ENCODE data around the gene SARDH.

The SARDH gene

DNA sequence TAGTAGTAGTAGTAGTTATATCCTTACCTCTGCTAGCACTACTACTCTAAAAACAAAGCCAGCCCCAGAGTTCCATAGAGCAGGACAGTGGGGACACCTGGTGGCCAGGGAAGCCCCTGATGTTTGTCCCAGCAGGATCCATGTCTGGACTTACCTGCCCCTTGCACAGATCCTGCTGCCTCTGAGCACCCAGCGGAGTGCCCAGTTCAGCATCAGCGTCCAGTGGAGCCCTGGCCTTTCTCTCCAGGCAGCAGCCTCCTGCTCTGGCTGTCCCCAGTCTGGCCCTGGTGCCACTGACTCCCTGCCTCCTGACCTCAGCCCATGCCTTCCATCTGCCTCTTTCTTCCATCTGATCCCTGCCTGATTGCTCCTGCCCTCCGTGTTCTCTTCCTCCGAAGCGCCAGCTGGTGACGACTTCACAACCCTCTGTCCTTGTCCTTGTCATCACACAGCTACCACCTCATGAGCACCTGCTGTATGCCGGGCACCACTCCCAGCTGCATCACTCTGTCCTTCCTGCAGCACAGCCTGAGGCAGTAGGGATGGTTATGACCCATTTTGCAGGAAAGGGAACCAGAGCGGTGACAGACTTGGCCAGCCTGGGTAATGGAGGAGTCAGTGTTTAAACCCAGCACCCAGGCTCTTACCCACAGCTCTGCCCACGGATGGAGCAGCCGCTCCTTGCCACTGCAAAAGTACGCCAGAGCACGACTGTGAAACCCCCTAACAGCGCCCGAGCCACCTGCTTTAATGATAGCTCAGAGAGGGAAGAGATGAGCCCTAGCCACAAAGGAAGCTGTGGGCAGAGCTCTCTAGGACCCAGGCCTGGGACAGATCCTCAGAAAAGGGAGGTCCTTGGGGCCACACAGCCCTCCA is 11.5 kb downstream of the SARDH start:
- DNase-seq (ENCODE audit: low read depth): peak; percentile 75
- peak; percentile 71 for TF ChIP-seq CTCF (IDR thresholded peaks at IDR 0.05; ENCODE audit: low read length, missing control alignments)
- H3K4me3 ChIP-seq (replicated peaks; ENCODE audit: low read depth, low read length): no peak overlapping the region

DNA sequence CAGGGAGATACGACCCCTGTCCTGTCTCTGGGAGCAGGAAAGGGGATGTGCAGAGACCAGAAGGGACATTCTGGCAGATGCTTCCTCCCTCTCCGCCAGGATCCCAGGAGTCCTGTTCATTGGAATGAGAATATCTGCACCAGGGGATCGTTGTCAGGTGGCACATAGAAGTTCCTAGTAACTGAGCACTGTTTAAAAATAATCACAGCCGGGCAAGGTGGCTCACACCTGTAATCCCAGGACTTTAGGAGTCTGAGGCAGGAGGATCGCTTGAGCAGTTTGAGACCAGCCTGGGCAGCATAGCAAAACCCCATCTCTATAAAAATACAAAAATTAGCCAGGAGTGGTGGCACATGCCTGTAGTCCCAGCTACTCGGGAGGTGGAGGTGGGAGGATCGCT is 12.3 kb downstream of the SARDH start:
- no peak overlapping the region for H3K4me3 ChIP-seq (replicated peaks; ENCODE audit: low read depth, low read length)
- TF ChIP-seq CTCF (IDR thresholded peaks at IDR 0.05; ENCODE audit: low read length, missing control alignments): no peak
- no peak for DNase-seq (ENCODE audit: low read depth)

GRCh38 chr9:133718563-133719315 is 19.4 kb downstream of the SARDH start:
- DNase-seq (ENCODE audit: low read depth): no peak
- TF ChIP-seq CTCF (IDR thresholded peaks at IDR 0.05; ENCODE audit: low read length, missing control alignments): no peak
- no peak overlapping the region for H3K4me3 ChIP-seq (replicated peaks; ENCODE audit: low read depth, low read length)

- H3K4me3 ChIP-seq (replicated peaks; ENCODE audit: low read depth, low read length): no peak overlapping the region
- TF ChIP-seq CTCF (IDR thresholded peaks at IDR 0.05; ENCODE audit: low read length, missing control alignments): no peak
- no peak for DNase-seq (ENCODE audit: low read depth)
Observed at GRCh38 chr9:133717113-133718031, 20.8 kb downstream of the SARDH start.

DNA sequence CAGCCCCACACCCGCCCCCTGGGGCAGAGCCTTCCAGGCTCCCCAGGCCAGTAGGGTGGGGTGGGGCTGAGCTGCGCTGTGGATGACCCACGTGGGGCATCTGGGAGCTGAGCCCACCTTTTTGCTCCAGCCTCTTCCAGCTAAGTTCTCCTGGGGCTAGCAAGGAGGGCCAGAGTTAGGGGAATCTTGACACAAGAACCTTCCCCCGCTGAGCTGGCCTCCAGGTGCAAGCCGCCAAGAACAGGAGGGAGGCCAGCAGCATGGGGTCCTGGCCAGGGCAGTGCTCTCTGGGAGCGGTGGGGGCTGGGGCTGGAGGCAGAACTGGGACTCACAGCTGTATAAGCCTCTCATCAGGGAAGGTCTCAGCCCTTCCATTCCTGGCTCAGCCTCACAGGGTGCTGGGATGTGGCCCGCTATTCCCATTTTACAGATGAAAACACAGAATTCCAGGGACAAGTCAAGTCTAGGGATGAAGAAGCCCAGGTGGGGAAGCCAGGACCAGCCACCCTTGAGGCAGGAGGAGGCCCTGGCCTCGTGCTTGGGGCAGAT is 21.5 kb downstream of the SARDH start:
- no peak for TF ChIP-seq CTCF (IDR thresholded peaks at IDR 0.05; ENCODE audit: low read length, missing control alignments)
- H3K4me3 ChIP-seq (replicated peaks; ENCODE audit: low read depth, low read length): no peak overlapping the region
- DNase-seq (ENCODE audit: low read depth): peak; percentile 38

DNA sequence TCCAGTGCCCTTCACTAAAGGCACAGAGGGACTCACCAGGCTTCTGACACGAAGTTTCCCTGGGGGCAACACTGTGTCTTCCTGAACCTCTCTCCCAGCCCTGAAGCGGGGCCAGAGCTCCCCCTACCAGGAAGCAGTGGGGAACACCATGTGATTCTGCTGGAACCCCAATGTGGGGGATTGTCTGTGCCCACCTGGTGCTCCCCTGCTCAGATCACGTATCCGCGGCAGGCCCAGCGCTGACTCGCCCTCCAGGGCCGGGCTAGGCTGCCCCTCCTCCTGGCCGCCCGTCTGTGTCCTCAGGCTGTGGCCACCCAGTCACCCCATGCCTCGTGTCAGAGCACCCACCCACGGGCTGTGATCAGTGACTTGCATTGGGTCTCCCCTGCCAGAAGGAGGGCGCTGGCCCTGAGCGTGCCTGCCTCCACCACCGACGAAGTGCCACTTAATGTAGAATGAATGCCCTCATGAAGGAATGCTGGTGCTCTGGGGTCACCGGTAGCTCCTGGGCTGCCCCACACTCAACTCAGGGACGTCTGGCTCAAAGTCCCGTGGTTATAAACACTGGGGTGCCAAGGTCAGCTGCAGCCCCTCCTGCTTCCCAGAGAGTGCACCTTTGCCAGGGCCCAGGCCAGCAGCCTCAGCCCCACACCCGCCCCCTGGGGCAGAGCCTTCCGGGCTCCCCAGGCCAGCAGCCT is 22.1 kb downstream of the SARDH start:
- peak; percentile 54 for DNase-seq (ENCODE audit: low read depth)
- no peak overlapping the region for H3K4me3 ChIP-seq (replicated peaks; ENCODE audit: low read depth, low read length)
- TF ChIP-seq CTCF (IDR thresholded peaks at IDR 0.05; ENCODE audit: low read length, missing control alignments): peak; percentile 55

Measured in fibroblast of pulmonary artery (primary cell).